Activated CD4-positive, alpha-beta T cell treated with anti-CD3 and anti-CD28 coated beads, Interleukin-2, Interleukin-6, amounts not matched to agents 100 ng/mL and 50 ng/mL, durations not matched to agents 16 hours and 8 hours (primary cell): ENCODE results near the gene CREB3L1.

Source experiments
- DNase-seq: peaks from one replicate; pipeline ENCODE4 v3.0.0-alpha.2; 2020

Gene CREB3L1, protein sequence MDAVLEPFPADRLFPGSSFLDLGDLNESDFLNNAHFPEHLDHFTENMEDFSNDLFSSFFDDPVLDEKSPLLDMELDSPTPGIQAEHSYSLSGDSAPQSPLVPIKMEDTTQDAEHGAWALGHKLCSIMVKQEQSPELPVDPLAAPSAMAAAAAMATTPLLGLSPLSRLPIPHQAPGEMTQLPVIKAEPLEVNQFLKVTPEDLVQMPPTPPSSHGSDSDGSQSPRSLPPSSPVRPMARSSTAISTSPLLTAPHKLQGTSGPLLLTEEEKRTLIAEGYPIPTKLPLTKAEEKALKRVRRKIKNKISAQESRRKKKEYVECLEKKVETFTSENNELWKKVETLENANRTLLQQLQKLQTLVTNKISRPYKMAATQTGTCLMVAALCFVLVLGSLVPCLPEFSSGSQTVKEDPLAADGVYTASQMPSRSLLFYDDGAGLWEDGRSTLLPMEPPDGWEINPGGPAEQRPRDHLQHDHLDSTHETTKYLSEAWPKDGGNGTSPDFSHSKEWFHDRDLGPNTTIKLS

GRCh38 chr11:46277622-46278386 lies at the start of gene CREB3L1:
CREB3L1 (plus strand) TSS chr11:46277662; CDS start chr11:46278112, 450 bp downstream.
- DNase-seq: no peak

GRCh38 chr11:46229230-46229629 lies 48.2 kb upstream of the CREB3L1 start:
- DNase-seq: no peak

- DNase-seq: no peak
These were observed 43.2 kb upstream of the CREB3L1 start for GRCh38 chr11:46234311-46234710.

GRCh38 chr11:46235777-46236688 lies 41.4 kb upstream of the CREB3L1 start:
- DNase-seq: no peak

DNA sequence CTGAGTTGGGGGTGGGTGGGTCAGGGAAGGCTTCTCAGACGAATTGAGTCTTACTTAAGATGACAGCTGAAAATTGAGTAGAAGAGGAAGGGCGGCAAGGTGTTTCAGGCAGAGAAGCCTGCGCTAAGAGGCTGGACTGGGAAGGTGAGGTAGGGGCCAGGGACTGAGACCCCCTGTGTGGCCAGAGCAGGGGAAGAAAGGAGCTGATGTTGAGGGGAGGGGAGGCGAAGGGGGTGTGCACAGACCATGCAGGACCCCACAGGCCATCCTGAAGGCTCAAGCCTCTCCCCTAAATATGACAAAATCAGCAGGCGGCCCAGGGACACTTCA lies 40.6 kb upstream of the CREB3L1 start:
- no peak for DNase-seq

DNA sequence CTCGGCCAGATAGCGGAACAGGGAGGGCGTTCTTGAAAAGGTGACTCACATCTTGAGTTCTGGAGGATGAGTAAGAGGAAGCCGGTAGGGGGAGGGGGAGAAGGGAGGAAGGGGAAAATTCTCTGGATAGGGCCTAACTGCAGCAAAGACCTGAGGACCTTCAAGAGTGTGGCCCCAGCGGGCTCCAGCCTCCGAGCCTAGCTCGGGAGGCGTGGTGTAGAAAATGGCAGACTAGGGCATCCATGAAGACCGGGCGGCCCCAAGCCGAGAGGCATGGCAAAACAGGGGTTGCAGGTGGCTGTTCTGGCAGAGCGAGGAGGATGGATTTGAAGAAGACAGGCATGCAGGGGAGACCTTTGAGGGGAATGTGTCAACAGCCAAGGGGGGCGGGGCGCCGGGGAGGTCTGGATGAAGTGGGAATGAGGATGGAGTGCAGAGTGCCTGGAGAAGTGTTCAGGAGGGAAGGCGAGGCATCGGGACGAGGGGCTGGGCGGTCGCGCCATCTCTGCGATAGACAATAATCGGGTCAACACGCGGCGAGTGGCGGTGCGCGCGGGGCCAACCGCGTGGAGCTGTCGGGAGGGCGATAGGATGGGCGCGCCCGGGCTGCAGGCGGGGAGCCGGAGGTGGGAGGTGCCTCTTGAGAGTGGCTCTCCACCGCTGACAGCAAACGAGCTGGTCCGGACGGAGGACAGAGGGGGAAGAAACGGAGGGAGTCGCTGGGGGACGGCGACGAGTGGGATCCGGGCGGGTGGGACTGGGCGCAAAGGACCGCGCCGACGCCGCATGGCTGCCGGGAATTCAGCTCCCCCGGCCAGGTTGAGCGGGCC lies 40.0 kb upstream of the CREB3L1 start:
- peak; percentile 87 for DNase-seq

- DNase-seq: peak; percentile 79
These were observed 39.1 kb upstream of the CREB3L1 start for GRCh38 chr11:46238078-46238966.

- peak; percentile 93 for DNase-seq
These were observed 38.3 kb upstream of the CREB3L1 start for GRCh38 chr11:46238967-46239800.

DNA sequence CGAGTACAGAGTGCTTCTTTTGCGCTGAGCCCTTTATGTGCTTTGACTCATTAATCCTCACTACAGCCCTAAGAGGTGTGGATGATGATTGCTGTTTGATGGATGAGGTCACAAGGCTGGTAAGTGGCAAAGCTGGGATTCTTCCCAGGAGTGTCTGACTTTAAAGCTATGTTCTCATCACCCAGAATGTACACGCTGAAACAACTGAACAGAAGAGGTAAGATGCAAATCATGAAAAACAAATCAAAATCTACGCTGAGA lies 37.7 kb upstream of the CREB3L1 start:
- DNase-seq: no peak

- DNase-seq: no peak
These were observed 37.1 kb upstream of the CREB3L1 start for GRCh38 chr11:46240371-46240770.

GRCh38 chr11:46240861-46241260 lies 36.6 kb upstream of the CREB3L1 start:
- no peak for DNase-seq

DNA sequence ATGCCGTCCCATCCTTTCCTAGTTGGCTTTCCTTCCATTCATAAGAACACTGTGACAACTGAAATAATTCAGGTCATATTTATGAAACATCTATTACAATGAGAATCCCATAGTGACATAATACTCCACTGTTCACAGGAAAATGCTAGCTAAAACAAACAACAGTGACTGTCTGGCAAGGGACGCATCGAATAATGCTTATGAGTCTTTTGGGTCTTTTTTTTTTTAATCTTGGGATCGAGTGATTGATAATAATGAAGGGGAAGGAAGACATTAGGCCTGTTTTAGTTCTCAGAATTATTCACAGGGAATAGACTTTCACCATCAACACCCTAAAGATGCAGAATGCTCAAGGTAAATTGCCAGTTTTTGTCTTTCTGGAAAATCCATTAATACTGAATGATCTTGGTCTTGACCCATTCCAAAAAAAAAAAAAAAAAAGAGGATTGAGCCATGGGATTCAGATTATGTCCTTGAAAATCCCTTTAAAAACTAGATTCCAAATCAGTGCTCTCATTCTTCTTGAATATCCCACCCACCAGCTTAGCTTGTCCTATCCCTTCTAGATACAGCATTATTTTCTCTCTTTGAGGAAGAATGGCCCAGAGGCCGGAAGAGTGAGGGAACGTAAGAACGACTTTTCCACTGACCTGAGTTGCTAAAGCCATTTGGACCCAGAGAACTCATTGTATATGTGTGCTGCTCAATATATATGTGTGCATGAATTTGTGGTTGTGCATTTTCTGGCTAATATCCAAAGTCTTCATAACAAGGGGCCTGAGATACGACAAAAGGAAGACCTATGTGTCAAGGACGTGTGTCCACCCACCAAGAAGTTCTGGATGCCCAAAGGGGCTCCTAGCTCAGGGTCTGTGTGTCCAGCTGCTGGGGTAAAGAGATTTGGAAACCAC lies 35.2 kb upstream of the CREB3L1 start:
- no peak for DNase-seq

GRCh38 chr11:46242952-46243795 lies 34.3 kb upstream of the CREB3L1 start:
- DNase-seq: peak; percentile 96

DNA sequence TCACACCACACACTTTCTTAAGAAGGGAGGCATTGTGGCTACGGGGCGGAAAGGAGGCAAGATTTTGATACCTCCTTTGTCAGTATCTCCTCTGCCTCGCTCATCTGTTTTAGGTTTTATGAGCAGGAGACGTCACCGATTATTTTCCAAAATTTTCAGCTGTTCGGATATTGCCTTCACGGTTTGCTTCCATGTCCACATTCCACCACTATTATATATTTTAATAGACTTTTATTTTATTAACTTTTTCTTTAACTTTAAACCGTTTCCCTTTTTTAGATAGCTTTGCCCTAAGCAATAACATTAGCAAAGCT lies 33.7 kb upstream of the CREB3L1 start:
- no peak for DNase-seq

- no peak for DNase-seq
These were observed 30.9 kb upstream of the CREB3L1 start for GRCh38 chr11:46246521-46246920.

GRCh38 chr11:46247090-46247489 lies 30.4 kb upstream of the CREB3L1 start:
- DNase-seq: no peak

- peak; percentile 33 for DNase-seq
These were observed 29.8 kb upstream of the CREB3L1 start for GRCh38 chr11:46247659-46248058.
